ENCODE results near the gene ZNF180.

- TF ChIP-seq, protein P1, sequence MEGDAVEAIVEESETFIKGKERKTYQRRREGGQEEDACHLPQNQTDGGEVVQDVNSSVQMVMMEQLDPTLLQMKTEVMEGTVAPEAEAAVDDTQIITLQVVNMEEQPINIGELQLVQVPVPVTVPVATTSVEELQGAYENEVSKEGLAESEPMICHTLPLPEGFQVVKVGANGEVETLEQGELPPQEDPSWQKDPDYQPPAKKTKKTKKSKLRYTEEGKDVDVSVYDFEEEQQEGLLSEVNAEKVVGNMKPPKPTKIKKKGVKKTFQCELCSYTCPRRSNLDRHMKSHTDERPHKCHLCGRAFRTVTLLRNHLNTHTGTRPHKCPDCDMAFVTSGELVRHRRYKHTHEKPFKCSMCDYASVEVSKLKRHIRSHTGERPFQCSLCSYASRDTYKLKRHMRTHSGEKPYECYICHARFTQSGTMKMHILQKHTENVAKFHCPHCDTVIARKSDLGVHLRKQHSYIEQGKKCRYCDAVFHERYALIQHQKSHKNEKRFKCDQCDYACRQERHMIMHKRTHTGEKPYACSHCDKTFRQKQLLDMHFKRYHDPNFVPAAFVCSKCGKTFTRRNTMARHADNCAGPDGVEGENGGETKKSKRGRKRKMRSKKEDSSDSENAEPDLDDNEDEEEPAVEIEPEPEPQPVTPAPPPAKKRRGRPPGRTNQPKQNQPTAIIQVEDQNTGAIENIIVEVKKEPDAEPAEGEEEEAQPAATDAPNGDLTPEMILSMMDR (IDR thresholded peaks at IDR 0.05; ENCODE audit: insufficient read depth, low read depth, low read length), result no peak
- TF ChIP-seq EZH2 (IDR thresholded peaks at IDR 0.05; ENCODE audit: insufficient read depth, low read length), result no peak
These were observed 25.6 kb upstream of the ZNF180 start for GRCh38 chr19:44525721-44526430.

Data from astrocyte (in vitro differentiated cells and primary cell).